Activated naive CD4-positive, alpha-beta T cell treated with anti-CD3 and anti-CD28 coated beads, Interleukin-2, amount 10 ng/mL, durations not matched to agents 7 days and 5 days (primary cell): ENCODE results near the gene CLSTN3.

Experiments used
- CTCF ChIA-PET: fragments of 350-600 bp; sonication (Branson Sonifier 250); formaldehyde crosslinking; loops from one replicate; lab custom pipeline; 2021; ENCODE audit warnings: antibody characterized with exemption; lab: Charles Lee
- DNase-seq: peaks from one replicate; pipeline ENCODE4 v3.0.0-alpha.2; 2020
- H3K27ac Mint-ChIP-seq: one replicate; pipeline ENCODE4 v1.8.0; 2021; ENCODE audit warnings: mild to moderate bottlenecking, moderate library complexity, mixed read lengths
- H3K27me3 Mint-ChIP-seq: one replicate; pipeline ENCODE4 v1.8.0; 2021; ENCODE audit warnings: mild to moderate bottlenecking, mixed read lengths
- H3K36me3 Mint-ChIP-seq: one replicate; pipeline ENCODE4 v1.8.0; 2021; ENCODE audit warnings: mixed read lengths
- H3K4me1 Mint-ChIP-seq: one replicate; pipeline ENCODE4 v1.8.0; 2021; ENCODE audit warnings: mixed read lengths
- H3K4me3 Mint-ChIP-seq: one replicate; pipeline ENCODE4 v1.8.0; 2021; ENCODE audit warnings: mild to moderate bottlenecking, moderate library complexity, mixed read lengths
- H3K9me3 Mint-ChIP-seq: one replicate; pipeline ENCODE4 v1.8.0; 2021; ENCODE audit warnings: mixed read lengths

Gene CLSTN3

GRCh38 chr12:7207866-7208625 lies 77.9 kb downstream of the CLSTN3 start:
- CTCF ChIA-PET = no interaction called here
- Mint-ChIP-seq H3K4me3 (no peak overlapping the region), H3K36me3 (peaks cover 55% of the 10 kb centered on the region), H3K9me3 (peaks cover 9% of the 10 kb centered on the region), H3K27me3 (no peaks in the 10 kb centered on the region), H3K4me1 (no peaks in the 10 kb centered on the region), H3K27ac (no peak overlapping the region)
- no peak for DNase-seq
